ENCODE results near the gene OCRL.
"Not testable (repeated sequence)": the region's sequence is repeated elsewhere in the genome, so short reads cannot be mapped to it uniquely, and the experiment has no call there.

OCRL gene

DNA sequence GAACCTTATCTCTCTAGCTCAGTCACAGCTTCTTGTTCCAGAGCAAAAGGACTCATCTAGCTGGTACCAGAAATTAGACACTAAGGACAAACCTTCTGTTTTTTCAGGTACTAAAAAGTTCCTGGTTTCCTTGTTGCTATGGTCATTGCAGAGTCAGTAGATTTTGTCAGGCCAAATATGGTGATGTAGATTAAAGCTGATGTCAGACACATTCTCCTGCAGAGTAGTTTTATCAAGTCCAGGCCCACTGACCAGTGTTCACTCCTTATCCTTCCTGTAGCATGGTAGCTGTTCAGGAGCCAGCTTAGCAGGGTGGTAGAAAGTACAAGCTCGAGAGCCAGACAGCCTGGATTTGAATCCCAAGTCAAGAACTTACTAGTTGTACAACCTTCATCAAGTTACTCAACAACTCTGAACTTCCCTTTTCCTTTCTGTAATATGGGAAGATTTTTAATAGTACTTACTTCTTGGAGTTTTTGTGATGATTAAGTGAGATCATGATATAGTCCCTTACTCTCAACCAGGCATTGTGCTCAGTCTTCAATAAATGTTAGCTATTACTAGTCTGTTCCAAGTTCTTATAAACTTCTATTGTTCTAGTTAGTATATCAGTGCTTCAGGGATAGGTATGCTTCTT, 17.9 kb downstream of the OCRL start:
- Histone ChIP-seq H3K9me2 (replicated peaks; ENCODE audit: low read depth, low read length) (no peaks in the 10 kb centered on the region), H4K20me1 (ENCODE audit: insufficient read depth, low read length, poor library complexity, severe bottlenecking) (no peaks in the 10 kb centered on the region), H3F3A (ENCODE audit: low read depth) (no peaks in the 10 kb centered on the region), H3K36me3 (ENCODE audit: insufficient read depth, low read length) (peaks cover 38% of the 10 kb centered on the region; the same call in 1 of the 2 replicates), H3K9ac (ENCODE audit: low read depth, low read length, poor library complexity, severe bottlenecking) (no peak overlapping the region), H2AFZ (ENCODE audit: low read length) (no peak overlapping the region), H3K4me3 (ENCODE audit: low read length, poor library complexity, severe bottlenecking) (no peak overlapping the region), H3K4me2 (ENCODE audit: low read depth, low read length, poor library complexity, severe bottlenecking) (no peak overlapping the region), H3K9me3 (ENCODE audit: insufficient read depth, low read depth, low read length) (no peaks in the 10 kb centered on the region), H3K79me2 (ENCODE audit: insufficient read depth, low read length) (no peaks in the 10 kb centered on the region), H3K4me1 (ENCODE audit: insufficient read depth, low read length, poor library complexity, severe bottlenecking) (no peaks in the 10 kb centered on the region), H3K27me3 (ENCODE audit: insufficient read depth, low read length, poor library complexity, severe bottlenecking) (no peaks in the 10 kb centered on the region)
- TF ChIP-seq, protein P1, sequence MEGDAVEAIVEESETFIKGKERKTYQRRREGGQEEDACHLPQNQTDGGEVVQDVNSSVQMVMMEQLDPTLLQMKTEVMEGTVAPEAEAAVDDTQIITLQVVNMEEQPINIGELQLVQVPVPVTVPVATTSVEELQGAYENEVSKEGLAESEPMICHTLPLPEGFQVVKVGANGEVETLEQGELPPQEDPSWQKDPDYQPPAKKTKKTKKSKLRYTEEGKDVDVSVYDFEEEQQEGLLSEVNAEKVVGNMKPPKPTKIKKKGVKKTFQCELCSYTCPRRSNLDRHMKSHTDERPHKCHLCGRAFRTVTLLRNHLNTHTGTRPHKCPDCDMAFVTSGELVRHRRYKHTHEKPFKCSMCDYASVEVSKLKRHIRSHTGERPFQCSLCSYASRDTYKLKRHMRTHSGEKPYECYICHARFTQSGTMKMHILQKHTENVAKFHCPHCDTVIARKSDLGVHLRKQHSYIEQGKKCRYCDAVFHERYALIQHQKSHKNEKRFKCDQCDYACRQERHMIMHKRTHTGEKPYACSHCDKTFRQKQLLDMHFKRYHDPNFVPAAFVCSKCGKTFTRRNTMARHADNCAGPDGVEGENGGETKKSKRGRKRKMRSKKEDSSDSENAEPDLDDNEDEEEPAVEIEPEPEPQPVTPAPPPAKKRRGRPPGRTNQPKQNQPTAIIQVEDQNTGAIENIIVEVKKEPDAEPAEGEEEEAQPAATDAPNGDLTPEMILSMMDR (conservative IDR thresholded peaks at IDR 0.05; ENCODE audit: low read length), result no peak
- TF ChIP-seq EZH2phosphoT487 (IDR thresholded peaks at IDR 0.05; ENCODE audit: borderline replicate concordance), result no peak

DNA sequence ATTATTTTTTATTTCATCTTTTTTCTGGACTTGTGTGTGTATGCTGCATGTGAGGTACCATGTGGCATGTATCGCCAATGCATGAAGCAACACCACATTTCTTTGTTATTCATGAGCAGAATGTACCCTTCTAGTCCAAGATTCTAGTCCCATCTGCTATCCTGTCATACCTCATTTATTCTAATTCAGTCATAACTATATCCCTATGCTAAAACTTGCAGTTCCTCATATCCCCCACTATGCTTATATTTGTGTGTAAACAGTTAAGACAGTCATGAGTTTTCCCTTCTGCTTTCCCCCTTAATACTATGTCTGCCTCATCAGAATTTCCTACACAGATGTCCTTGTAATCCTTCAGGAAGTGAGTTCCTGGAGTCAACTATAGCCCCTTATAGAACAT, 19.7 kb downstream of the OCRL start:
- TF ChIP-seq, protein P1 (conservative IDR thresholded peaks at IDR 0.05; ENCODE audit: low read length), result no peak
- no peak for TF ChIP-seq EZH2phosphoT487 (IDR thresholded peaks at IDR 0.05; ENCODE audit: borderline replicate concordance)
- no peaks in the 10 kb centered on the region for H3K4me1 ChIP-seq (ENCODE audit: insufficient read depth, low read length, poor library complexity, severe bottlenecking)
- H3K79me2 ChIP-seq (ENCODE audit: insufficient read depth, low read length), result no peaks in the 10 kb centered on the region
- H3F3A ChIP-seq (ENCODE audit: low read depth), result no peaks in the 10 kb centered on the region
- no peak overlapping the region for H2AFZ ChIP-seq (ENCODE audit: low read length)
- no peaks in the 10 kb centered on the region for H4K20me1 ChIP-seq (ENCODE audit: insufficient read depth, low read length, poor library complexity, severe bottlenecking)
- H3K4me3 ChIP-seq (ENCODE audit: low read length, poor library complexity, severe bottlenecking), result no peak overlapping the region
- H3K9ac ChIP-seq (ENCODE audit: low read depth, low read length, poor library complexity, severe bottlenecking), result no peak overlapping the region
- no peak overlapping the region for H3K4me2 ChIP-seq (ENCODE audit: low read depth, low read length, poor library complexity, severe bottlenecking)
- no peaks in the 10 kb centered on the region for H3K9me3 ChIP-seq (ENCODE audit: insufficient read depth, low read depth, low read length)
- H3K36me3 ChIP-seq (ENCODE audit: insufficient read depth, low read length), result peaks cover 44% of the 10 kb centered on the region; the same call in 1 of the 2 replicates
- no peaks in the 10 kb centered on the region for H3K27me3 ChIP-seq (ENCODE audit: insufficient read depth, low read length, poor library complexity, severe bottlenecking)
- H3K9me2 ChIP-seq (replicated peaks; ENCODE audit: low read depth, low read length), result no peaks in the 10 kb centered on the region

- Histone ChIP-seq H3K9me2 (replicated peaks; ENCODE audit: low read depth, low read length) (no peaks in the 10 kb centered on the region), H2AFZ (ENCODE audit: low read length) (no peak overlapping the region), H3K4me1 (ENCODE audit: insufficient read depth, low read length, poor library complexity, severe bottlenecking) (no peaks in the 10 kb centered on the region), H3K27me3 (ENCODE audit: insufficient read depth, low read length, poor library complexity, severe bottlenecking) (no peaks in the 10 kb centered on the region), H3K9ac (ENCODE audit: low read depth, low read length, poor library complexity, severe bottlenecking) (no peak overlapping the region), H3K4me3 (ENCODE audit: low read length, poor library complexity, severe bottlenecking) (no peak overlapping the region), H3K4me2 (ENCODE audit: low read depth, low read length, poor library complexity, severe bottlenecking) (no peak overlapping the region), H3K79me2 (ENCODE audit: insufficient read depth, low read length) (no peaks in the 10 kb centered on the region), H3K9me3 (ENCODE audit: insufficient read depth, low read depth, low read length) (no peaks in the 10 kb centered on the region), H3F3A (ENCODE audit: low read depth) (no peaks in the 10 kb centered on the region), H4K20me1 (ENCODE audit: insufficient read depth, low read length, poor library complexity, severe bottlenecking) (no peaks in the 10 kb centered on the region), H3K36me3 (ENCODE audit: insufficient read depth, low read length) (peaks cover 44% of the 10 kb centered on the region; the same call in 1 of the 2 replicates)
- TF ChIP-seq, protein P1 (conservative IDR thresholded peaks at IDR 0.05; ENCODE audit: low read length), result no peak
- no peak for TF ChIP-seq EZH2phosphoT487 (IDR thresholded peaks at IDR 0.05; ENCODE audit: borderline replicate concordance)
Measured at GRCh38 chrX:129561453-129561852, 21.4 kb downstream of the OCRL start.

- H3K27me3 ChIP-seq (ENCODE audit: insufficient read depth, low read length, poor library complexity, severe bottlenecking); H3K4me2 ChIP-seq (ENCODE audit: low read depth, low read length, poor library complexity, severe bottlenecking); H3K4me1 ChIP-seq (ENCODE audit: insufficient read depth, low read length, poor library complexity, severe bottlenecking); H3F3A ChIP-seq (ENCODE audit: low read depth); H3K9me2 ChIP-seq (replicated peaks; ENCODE audit: low read depth, low read length); H4K20me1 ChIP-seq (ENCODE audit: insufficient read depth, low read length, poor library complexity, severe bottlenecking); H3K79me2 ChIP-seq (ENCODE audit: insufficient read depth, low read length); H3K9me3 ChIP-seq (ENCODE audit: insufficient read depth, low read depth, low read length); H2AFZ ChIP-seq (ENCODE audit: low read length); H3K9ac ChIP-seq (ENCODE audit: low read depth, low read length, poor library complexity, severe bottlenecking); H3K4me3 ChIP-seq (ENCODE audit: low read length, poor library complexity, severe bottlenecking): not testable (repeated sequence)
- peaks cover 42% of the 10 kb centered on the region; the same call in 1 of the 2 replicates for H3K36me3 ChIP-seq (ENCODE audit: insufficient read depth, low read length)
Measured at GRCh38 chrX:129564345-129564744, 24.3 kb downstream of the OCRL start.

Measured in Loucy (cell line).